ENCODE measurements around the gene IDI2. TPM values are rescaled to one million over a fixed set of nuclear protein-coding genes. Genes with fewer than 3 reads are reported as not detected.

IDI2 gene
- total RNA-seq, 1 donor: not detected

DNA sequence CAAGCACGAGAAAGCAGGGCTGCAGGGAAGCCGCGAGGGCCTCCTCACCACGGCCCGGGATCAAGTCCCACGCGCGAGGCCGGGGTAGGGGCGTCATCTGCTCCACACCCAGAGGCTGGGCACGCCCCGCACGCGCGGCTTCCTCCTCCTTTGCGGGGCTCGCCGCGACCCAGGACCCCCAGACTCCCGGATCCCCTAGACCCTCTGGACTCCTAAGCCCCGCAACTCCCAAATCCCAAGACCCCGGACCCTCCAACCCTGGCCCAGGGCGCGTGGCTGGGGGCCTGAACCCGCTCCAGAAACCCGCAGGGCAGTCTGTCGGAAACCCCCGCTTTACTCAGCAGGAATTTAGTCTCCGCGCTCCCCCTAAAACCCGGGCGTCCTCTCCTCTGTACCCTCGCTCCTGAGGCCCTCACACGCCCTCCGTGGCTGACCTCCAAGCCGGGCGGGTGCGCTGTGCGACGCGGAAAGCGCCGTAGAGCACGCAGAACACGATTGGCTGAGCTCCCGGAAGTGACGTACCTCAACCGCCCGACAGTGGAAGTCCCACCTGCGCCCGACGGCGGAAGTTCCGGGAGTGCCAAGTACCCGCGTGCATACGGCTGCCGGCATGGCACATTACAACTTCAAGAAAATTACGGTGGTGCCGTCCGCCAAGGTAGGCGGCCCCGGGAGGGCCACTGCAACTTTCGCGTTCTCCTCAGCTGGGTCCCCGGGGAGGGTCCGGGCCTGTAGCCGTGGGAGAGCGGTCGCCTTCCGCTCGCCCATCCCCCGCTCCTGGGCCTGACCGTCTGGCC, 37.6 kb downstream of the IDI2 start, which contains the start of gene GTPBP4:
TSS of gene GTPBP4 (plus strand) at position 565 of the 797 bp plus-strand sequence. CDS start at position 611, 46 bp downstream.
- peak; percentile 7 for TF ChIP-seq CTCF (IDR thresholded peaks at IDR 0.05; ENCODE audit: extremely low read depth, low read depth, low read length)
- peaks cover 24% of the 10 kb centered on the region for H4K20me1 ChIP-seq (ENCODE audit: insufficient read depth, low read length)
- H3K79me2 ChIP-seq (ENCODE audit: insufficient read depth, low read length): peaks cover 65% of the 10 kb centered on the region
- DNase-seq (ENCODE audit: insufficient read length, low spot score, missing footprints): peak; percentile 99
- no peaks in the 10 kb centered on the region for H3K27me3 ChIP-seq (ENCODE audit: insufficient read depth, low read length)
- H3K27ac ChIP-seq (ENCODE audit: low read depth, low read length): peak within 1 kb of the TSS; percentile 98
- peak within 1 kb of the TSS; percentile 84 for H3K4me2 ChIP-seq (ENCODE audit: insufficient read depth, low read length)
- H3K9me3 ChIP-seq (ENCODE audit: low read depth, low read length): no peaks in the 10 kb centered on the region
- peaks cover 36% of the 10 kb centered on the region for H3K4me1 ChIP-seq (ENCODE audit: insufficient read depth, low read length)
- peaks cover 12% of the 10 kb centered on the region for H3K36me3 ChIP-seq (ENCODE audit: insufficient read depth, low read length)
- H2AFZ ChIP-seq (ENCODE audit: low read length): peak within 1 kb of the TSS; percentile 68
- H3K4me3 ChIP-seq (ENCODE audit: insufficient read depth, low read length): peak within 1 kb of the TSS; percentile 98

- Histone ChIP-seq H4K20me1 (ENCODE audit: insufficient read depth, low read length) (peaks cover 20% of the 10 kb centered on the region), H3K27me3 (ENCODE audit: insufficient read depth, low read length) (no peaks in the 10 kb centered on the region), H2AFZ (ENCODE audit: low read length) (peak overlapping the region; percentile 18), H3K4me3 (ENCODE audit: insufficient read depth, low read length) (peak overlapping the region; percentile 98), H3K9me3 (ENCODE audit: low read depth, low read length) (no peaks in the 10 kb centered on the region), H3K36me3 (ENCODE audit: insufficient read depth, low read length) (peaks cover 7% of the 10 kb centered on the region), H3K27ac (ENCODE audit: low read depth, low read length) (peak overlapping the region; percentile 98), H3K79me2 (ENCODE audit: insufficient read depth, low read length) (peaks cover 61% of the 10 kb centered on the region), H3K4me1 (ENCODE audit: insufficient read depth, low read length) (peaks cover 36% of the 10 kb centered on the region), H3K4me2 (ENCODE audit: insufficient read depth, low read length) (peak overlapping the region; percentile 84)
- no peak for TF ChIP-seq CTCF (IDR thresholded peaks at IDR 0.05; ENCODE audit: extremely low read depth, low read depth, low read length)
- DNase-seq (ENCODE audit: insufficient read length, low spot score, missing footprints): no peak
Observed at GRCh38 chr10:987620-987869, 38.1 kb downstream of the IDI2 start.

DNA sequence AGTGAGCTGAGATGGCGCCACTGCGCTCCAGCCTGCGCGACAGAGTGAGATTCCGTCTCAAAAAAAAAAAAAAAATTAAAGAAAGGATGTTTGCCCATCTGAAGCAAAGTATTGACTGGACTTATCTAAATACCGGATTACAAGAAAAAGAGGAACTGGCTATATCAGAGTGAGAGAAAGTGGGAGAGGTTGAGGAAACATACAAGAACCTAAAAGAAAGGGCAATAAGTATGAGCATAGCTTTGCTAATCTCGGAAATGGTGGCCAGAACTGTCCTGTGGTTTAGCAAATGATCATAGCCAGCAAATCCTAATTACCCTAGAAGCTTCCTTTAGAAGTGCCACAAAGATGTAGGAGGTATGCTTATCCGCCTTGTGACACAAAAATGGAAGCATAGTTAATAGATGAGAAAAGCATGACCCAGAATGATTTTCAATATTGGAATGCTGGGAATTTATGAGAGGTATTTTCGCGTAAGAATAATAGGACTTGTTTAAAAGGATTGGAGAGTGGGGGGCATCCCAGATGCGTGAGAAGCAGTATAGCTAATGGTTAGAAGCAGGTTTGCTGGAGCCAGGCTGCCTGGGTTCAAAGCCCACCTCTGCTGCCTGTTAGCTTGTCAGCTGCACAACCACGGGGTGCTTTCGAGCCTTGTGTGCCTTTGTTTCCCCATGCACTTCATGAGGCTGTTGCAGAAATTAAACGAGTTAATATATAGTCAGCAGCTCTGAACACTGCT, 38.6 kb downstream of the IDI2 start:
- peaks cover 36% of the 10 kb centered on the region for H3K4me1 ChIP-seq (ENCODE audit: insufficient read depth, low read length)
- peak overlapping the region; percentile 98 for H3K4me3 ChIP-seq (ENCODE audit: insufficient read depth, low read length)
- peak overlapping the region; percentile 98 for H3K27ac ChIP-seq (ENCODE audit: low read depth, low read length)
- no peak for TF ChIP-seq CTCF (IDR thresholded peaks at IDR 0.05; ENCODE audit: extremely low read depth, low read depth, low read length)
- peaks cover 20% of the 10 kb centered on the region for H4K20me1 ChIP-seq (ENCODE audit: insufficient read depth, low read length)
- no peaks in the 10 kb centered on the region for H3K9me3 ChIP-seq (ENCODE audit: low read depth, low read length)
- H3K79me2 ChIP-seq (ENCODE audit: insufficient read depth, low read length): peaks cover 58% of the 10 kb centered on the region
- peak overlapping the region; percentile 84 for H3K4me2 ChIP-seq (ENCODE audit: insufficient read depth, low read length)
- peak overlapping the region; percentile 18 for H2AFZ ChIP-seq (ENCODE audit: low read length)
- peaks cover 4% of the 10 kb centered on the region for H3K36me3 ChIP-seq (ENCODE audit: insufficient read depth, low read length)
- DNase-seq (ENCODE audit: insufficient read length, low spot score, missing footprints): peak; percentile 92
- H3K27me3 ChIP-seq (ENCODE audit: insufficient read depth, low read length): no peaks in the 10 kb centered on the region
